ENCODE results near the gene ZNF211.

DNA sequence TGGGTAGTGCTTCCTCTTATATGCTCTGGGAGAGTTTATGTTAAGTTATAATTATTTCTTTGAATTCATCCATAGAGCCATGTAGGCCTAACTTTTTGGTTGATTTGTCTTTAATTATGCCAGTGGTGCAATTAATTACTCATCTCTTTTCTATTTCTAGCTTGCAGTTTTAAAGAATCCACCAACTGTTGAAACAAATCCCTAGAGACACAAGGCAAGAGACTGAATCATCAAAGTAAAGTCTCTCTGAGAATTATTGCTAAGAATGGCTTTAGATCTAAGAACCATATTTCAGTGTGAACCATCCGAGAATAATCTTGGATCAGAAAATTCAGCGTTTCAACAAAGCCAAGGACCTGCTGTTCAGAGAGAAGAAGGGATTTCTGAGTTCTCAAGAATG lies 42.9 kb downstream of the ZNF211 start:
- TF ChIP-seq SP1 (CRISPR knock-in tag; IDR thresholded peaks at IDR 0.05) (no peak), STAT5B (CRISPR knock-in tag; IDR thresholded peaks at IDR 0.05) (no peak), MAX (CRISPR knock-in tag; IDR thresholded peaks at IDR 0.05) (no peak), CBX8 (IDR thresholded peaks at IDR 0.05; ENCODE audit: borderline replicate concordance, extremely low read depth, low read depth, low read length, poor library complexity, severe bottlenecking) (no peak), CHD2 (IDR thresholded peaks at IDR 0.05; ENCODE audit: low read depth, low read length) (no peak)

All from K562 (cell line).